HG03025 (cell line): ENCODE measurements around the gene PPT1.

Source experiments
- ATAC-seq: cut with Tn5 transposase; IDR thresholded peaks from one replicate; pipeline ENCODE4 v1.9.1; 2021; ENCODE audit warnings: mild to moderate bottlenecking, moderate library complexity; ENCODE audit not compliant: unreplicated experiment, low FRiP score

PPT1 gene

GRCh38 chr1:40096977-40097782, at the start of gene PPT1:
TSS of gene PPT1 (minus strand) at chr1:40097252. CDS start at chr1:40097238, 14 bp downstream.
- peak; percentile 71 for ATAC-seq

GRCh38 chr1:40143891-40144575, 47.0 kb upstream of the PPT1 start:
- no peak for ATAC-seq

- ATAC-seq, result no peak
These were observed 45.0 kb upstream of the PPT1 start for GRCh38 chr1:40141878-40142535.

- no peak for ATAC-seq
These were observed 43.3 kb upstream of the PPT1 start for GRCh38 chr1:40140211-40140973.

- ATAC-seq, result no peak
These were observed 36.8 kb upstream of the PPT1 start for GRCh38 chr1:40133839-40134238.

- ATAC-seq, result no peak
These were observed 36.2 kb upstream of the PPT1 start for GRCh38 chr1:40133312-40133665.

- ATAC-seq, result no peak
These were observed 35.6 kb upstream of the PPT1 start for GRCh38 chr1:40132383-40133311.

GRCh38 chr1:40130892-40131291, 33.8 kb upstream of the PPT1 start:
- ATAC-seq, result no peak

- ATAC-seq, result no peak
These were observed 25.8 kb upstream of the PPT1 start for GRCh38 chr1:40122855-40123254.

- ATAC-seq, result no peak
These were observed 23.1 kb upstream of the PPT1 start for GRCh38 chr1:40120128-40120527.

GRCh38 chr1:40114400-40114799, 17.3 kb upstream of the PPT1 start:
- no peak for ATAC-seq

- ATAC-seq, result no peak
These were observed 13.3 kb upstream of the PPT1 start for GRCh38 chr1:40110389-40110788.

- no peak for ATAC-seq
These were observed 10.4 kb upstream of the PPT1 start for GRCh38 chr1:40107290-40107959.

- no peak for ATAC-seq
These were observed 8.0 kb upstream of the PPT1 start for GRCh38 chr1:40105028-40105427.

GRCh38 chr1:40102896-40103295, 5.8 kb upstream of the PPT1 start:
- no peak for ATAC-seq

- no peak for ATAC-seq
These were observed 5.0 kb upstream of the PPT1 start for GRCh38 chr1:40102038-40102437.

- peak; percentile 10 for ATAC-seq
These were observed 441 bp downstream of the PPT1 start for GRCh38 chr1:40096646-40096976.

GRCh38 chr1:40095806-40096205, 1.2 kb downstream of the PPT1 start:
- ATAC-seq, result no peak

- no peak for ATAC-seq
These were observed 2.5 kb downstream of the PPT1 start for GRCh38 chr1:40094466-40095110.
